ENCODE measurements around the gene RSPO3.

DNA sequence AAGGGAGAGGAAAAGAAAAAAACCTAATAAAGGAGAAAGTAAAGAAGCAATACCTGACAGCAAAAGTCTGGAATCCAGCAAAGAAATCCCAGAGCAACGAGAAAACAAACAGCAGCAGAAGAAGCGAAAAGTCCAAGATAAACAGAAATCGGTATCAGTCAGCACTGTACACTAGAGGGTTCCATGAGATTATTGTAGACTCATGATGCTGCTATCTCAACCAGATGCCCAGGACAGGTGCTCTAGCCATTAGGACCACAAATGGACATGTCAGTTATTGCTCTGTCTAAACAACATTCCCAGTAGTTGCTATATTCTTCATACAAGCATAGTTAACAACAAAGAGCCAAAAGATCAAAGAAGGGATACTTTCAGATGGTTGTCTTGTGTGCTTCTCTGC lies 77.4 kb downstream of the RSPO3 start:
- TF ChIP-seq, protein P1, sequence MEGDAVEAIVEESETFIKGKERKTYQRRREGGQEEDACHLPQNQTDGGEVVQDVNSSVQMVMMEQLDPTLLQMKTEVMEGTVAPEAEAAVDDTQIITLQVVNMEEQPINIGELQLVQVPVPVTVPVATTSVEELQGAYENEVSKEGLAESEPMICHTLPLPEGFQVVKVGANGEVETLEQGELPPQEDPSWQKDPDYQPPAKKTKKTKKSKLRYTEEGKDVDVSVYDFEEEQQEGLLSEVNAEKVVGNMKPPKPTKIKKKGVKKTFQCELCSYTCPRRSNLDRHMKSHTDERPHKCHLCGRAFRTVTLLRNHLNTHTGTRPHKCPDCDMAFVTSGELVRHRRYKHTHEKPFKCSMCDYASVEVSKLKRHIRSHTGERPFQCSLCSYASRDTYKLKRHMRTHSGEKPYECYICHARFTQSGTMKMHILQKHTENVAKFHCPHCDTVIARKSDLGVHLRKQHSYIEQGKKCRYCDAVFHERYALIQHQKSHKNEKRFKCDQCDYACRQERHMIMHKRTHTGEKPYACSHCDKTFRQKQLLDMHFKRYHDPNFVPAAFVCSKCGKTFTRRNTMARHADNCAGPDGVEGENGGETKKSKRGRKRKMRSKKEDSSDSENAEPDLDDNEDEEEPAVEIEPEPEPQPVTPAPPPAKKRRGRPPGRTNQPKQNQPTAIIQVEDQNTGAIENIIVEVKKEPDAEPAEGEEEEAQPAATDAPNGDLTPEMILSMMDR (IDR thresholded peaks at IDR 0.05), result no peak
- no peak for TF ChIP-seq POLR2A (IDR thresholded peaks at IDR 0.05)
